Gastrocnemius medialis (tissue), 4 donors: Measurements from ENCODE around the gene LIN54. TPM values are rescaled to one million over a fixed set of nuclear protein-coding genes. Genes with fewer than 3 reads are reported as not detected.
"Not testable (repeated sequence)": the region's sequence is repeated elsewhere in the genome, so short reads cannot be mapped to it uniquely, and the experiment has no call there.

Experiments used
- ATAC-seq, 2 donors: fragments of 150-250 bp; one replicate each; pipeline ENCODE4 v1.9.1; 2016
- DNase-seq, 2 donors: peaks; one replicate each; pipeline ENCODE4 v3.0.0-alpha.2; 2019
- H3K27ac ChIP-seq, 4 donors: fragments of 200-600 bp; sonication (generic); 1 replicate in 1 of 4; 2 replicates in 3 of 4; pipeline ENCODE4 v1.5.1; 2016 to 2018; ENCODE audit warnings: mild to moderate bottlenecking in 2 of 4, moderate library complexity in 1 of 4
- H3K27me3 ChIP-seq, 3 donors: fragments of 200-600 bp; sonication (generic) in 2 of 3; 1 replicate in 1 of 3; 2 replicates in 2 of 3; pipeline versions ENCODE4 v1.5.1 to v1.6.0; 2016 to 2019; ENCODE audit warnings: mild to moderate bottlenecking in 1 of 3, moderate library complexity in 1 of 3
- H3K36me3 ChIP-seq, 2 donors: fragments of 200-600 bp; sonication (generic) in 1 of 2; one replicate each; pipeline ENCODE4 v1.5.1; 2017 to 2018
- H3K4me1 ChIP-seq, 2 donors: fragments of 200-600 bp; sonication (generic) in 1 of 2; one replicate each; pipeline ENCODE4 v1.5.1; 2016 to 2017; ENCODE audit warnings: mild to moderate bottlenecking in 2 of 2
- H3K4me3 ChIP-seq, 4 donors: fragments of 200-600 bp; sonication (generic) in 3 of 4; 1 replicate in 1 of 4; 2 replicates in 3 of 4; pipeline ENCODE4 v1.5.1; 2016 to 2019; ENCODE audit warnings: mild to moderate bottlenecking in 2 of 4
- H3K9me3 ChIP-seq, 3 donors: fragments of 200-600 bp; sonication (generic) in 2 of 3; 1 replicate in 1 of 3; 2 replicates in 2 of 3; pipeline ENCODE4 v1.5.1; 2016 to 2019
- POLR2A ChIP-seq, 2 donors: fragments of 450-650 bp; IDR thresholded peaks; one replicate each; pipeline ENCODE4 v1.6.1; 2017; ENCODE audit warnings: antibody characterized with exemption in 2 of 2, mild to moderate bottlenecking in 2 of 2, moderate library complexity in 2 of 2
- in situ Hi-C, 4 donors: fragments of 200-750 bp; cut with MboI; loops; one replicate each; pipeline versions ENCODE4 v1.15.0 to v1.8.0; 2017; ENCODE audit warnings: low sequenced_read_pairs in 4 of 4
- intact Hi-C: fragments of 100-400 bp; cut with DNase I; formaldehyde crosslinking; loops from one replicate; pipeline ENCODE4 v1.15.1; 2023; ENCODE audit warnings: low total_unique reads
- total RNA-seq, 4 donors: library from RNA; depleted of rRNA; stranded (reverse); fragments of >200 nt; gene quantifications; one replicate each; pipeline versions ENCODE4 v1.1.0 to v1.2.3, GENCODE V29; 2016
- TF ChIP-seq, protein P1 (sequence below), 5 experiments: fragments of 450-650 bp in 3 of 5; fragments of 200-600 bp in 2 of 5; sonication (generic) in 2 of 5; IDR thresholded peaks in 4 of 5; conservative IDR thresholded peaks in 1 of 5; 1 replicate in 4 of 5; 2 replicates in 1 of 5; pipeline ENCODE4 v1.5.1; 2016 to 2019; ENCODE audit warnings: antibody characterized with exemption in 5 of 5, mild to moderate bottlenecking in 3 of 5, moderate library complexity in 3 of 5

Gene LIN54
- total RNA-seq, 4 donors from 2014 or later = 12.0 to 25.0 (median 14.5) TPM

DNA sequence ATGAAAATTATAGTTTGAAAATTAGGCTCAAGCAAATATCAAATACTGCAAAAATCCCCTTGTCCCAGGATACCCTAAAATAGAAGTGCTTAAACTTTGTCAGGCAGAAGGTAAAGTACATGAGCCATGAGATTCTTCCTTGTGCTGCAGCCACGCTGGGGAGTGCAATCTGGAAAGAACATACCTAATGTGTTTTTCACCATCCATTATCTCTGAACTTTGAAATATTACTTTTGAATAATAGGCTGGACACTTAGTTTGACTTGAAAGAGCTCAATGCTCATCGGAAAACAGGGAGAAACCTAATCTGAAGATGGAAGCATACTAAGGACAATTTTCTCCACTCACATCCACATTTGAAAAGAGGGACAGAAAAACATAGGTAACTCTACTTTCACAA, 91.2 kb downstream of the LIN54 start:
- Histone ChIP-seq H3K36me3 (peaks cover 0 to 7% of the 10 kb centered on the region in 2 donors), H3K27me3 (no peaks in the 10 kb centered on the region), H3K9me3 (no peaks in the 10 kb centered on the region), H3K27ac (no peak overlapping the region), H3K4me1 (no peaks in the 10 kb centered on the region), H3K4me3 (no peak overlapping the region)
- ATAC-seq (no peak), DNase-seq (no peak)
- intact Hi-C loops (no loop called here), in situ Hi-C loops (loop anchor here in 2 of 4 donors (25.0 kb wide), 1 partner anchor 343 kb away; no protein-coding TSS in a partner anchor)
- TF ChIP-seq, protein P1, sequence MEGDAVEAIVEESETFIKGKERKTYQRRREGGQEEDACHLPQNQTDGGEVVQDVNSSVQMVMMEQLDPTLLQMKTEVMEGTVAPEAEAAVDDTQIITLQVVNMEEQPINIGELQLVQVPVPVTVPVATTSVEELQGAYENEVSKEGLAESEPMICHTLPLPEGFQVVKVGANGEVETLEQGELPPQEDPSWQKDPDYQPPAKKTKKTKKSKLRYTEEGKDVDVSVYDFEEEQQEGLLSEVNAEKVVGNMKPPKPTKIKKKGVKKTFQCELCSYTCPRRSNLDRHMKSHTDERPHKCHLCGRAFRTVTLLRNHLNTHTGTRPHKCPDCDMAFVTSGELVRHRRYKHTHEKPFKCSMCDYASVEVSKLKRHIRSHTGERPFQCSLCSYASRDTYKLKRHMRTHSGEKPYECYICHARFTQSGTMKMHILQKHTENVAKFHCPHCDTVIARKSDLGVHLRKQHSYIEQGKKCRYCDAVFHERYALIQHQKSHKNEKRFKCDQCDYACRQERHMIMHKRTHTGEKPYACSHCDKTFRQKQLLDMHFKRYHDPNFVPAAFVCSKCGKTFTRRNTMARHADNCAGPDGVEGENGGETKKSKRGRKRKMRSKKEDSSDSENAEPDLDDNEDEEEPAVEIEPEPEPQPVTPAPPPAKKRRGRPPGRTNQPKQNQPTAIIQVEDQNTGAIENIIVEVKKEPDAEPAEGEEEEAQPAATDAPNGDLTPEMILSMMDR (IDR thresholded peaks at IDR 0.05 in 4 of 5, conservative IDR thresholded peaks at IDR 0.05 in 1 of 5) = no peak
- TF ChIP-seq POLR2A (IDR thresholded peaks at IDR 0.05) = no peak

DNA sequence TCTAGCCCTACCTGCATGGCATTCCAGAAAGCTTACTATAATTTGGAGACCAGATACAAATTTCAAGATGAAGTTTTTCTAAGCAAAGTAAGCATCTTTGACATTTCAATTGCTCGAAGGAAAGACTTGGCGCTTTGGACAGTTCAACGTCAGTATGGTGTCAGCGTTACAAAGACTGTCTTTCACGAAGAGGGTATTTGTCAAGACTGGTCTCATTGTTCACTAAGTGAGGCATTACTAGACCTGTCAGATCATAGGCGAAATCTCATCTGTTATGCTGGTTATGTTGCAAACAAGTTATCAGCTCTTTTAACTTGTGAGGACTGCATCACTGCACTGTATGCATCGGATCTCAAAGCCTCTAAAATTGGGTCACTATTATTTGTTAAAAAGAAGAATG, 92.5 kb downstream of the LIN54 start:
- peaks cover 0 to 7% of the 10 kb centered on the region in 2 donors for H3K36me3 ChIP-seq
- H3K27ac ChIP-seq = no peak overlapping the region
- in situ Hi-C loops = loop anchor here in 2 of 4 donors (25.0 kb wide), 1 partner anchor 344 kb away; no protein-coding TSS in a partner anchor
- no peak for DNase-seq
- H3K4me3 ChIP-seq = no peak overlapping the region
- ATAC-seq = no peak
- no peaks in the 10 kb centered on the region for H3K4me1 ChIP-seq
- H3K9me3 ChIP-seq = no peaks in the 10 kb centered on the region
- no peaks in the 10 kb centered on the region for H3K27me3 ChIP-seq
- intact Hi-C loops = no loop called here
- TF ChIP-seq, protein P1 (IDR thresholded peaks at IDR 0.05 in 4 of 5, conservative IDR thresholded peaks at IDR 0.05 in 1 of 5) = no peak
- no peak for TF ChIP-seq POLR2A (IDR thresholded peaks at IDR 0.05)

DNA sequence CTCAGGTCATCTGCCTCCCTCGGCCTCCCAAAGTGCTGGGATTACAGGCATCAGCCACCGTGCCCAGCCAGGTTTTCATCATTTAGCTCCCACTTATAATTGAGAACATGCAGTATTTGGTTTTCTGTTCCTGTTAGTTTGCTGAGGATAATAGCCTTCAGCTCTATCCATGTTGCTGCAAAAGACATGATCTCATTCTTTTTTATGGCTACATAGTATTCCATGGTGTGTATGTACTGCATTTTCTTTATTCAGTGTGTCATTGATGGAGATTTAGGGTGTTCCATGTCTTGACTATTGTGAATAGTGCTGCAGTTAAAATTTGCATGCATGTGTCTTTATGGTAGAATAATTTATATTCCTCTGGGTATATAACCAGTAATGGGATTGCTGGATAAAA, 96.7 kb downstream of the LIN54 start:
- DNase-seq, H3K4me3 ChIP-seq, ATAC-seq, H3K4me1 ChIP-seq, intact Hi-C loops, H3K36me3 ChIP-seq, H3K27ac ChIP-seq, H3K27me3 ChIP-seq, H3K9me3 ChIP-seq: not testable (repeated sequence)
- in situ Hi-C loops = loop anchor here in 2 of 4 donors (25.0 kb wide), 1 partner anchor 348 kb away; no protein-coding TSS in a partner anchor

DNA sequence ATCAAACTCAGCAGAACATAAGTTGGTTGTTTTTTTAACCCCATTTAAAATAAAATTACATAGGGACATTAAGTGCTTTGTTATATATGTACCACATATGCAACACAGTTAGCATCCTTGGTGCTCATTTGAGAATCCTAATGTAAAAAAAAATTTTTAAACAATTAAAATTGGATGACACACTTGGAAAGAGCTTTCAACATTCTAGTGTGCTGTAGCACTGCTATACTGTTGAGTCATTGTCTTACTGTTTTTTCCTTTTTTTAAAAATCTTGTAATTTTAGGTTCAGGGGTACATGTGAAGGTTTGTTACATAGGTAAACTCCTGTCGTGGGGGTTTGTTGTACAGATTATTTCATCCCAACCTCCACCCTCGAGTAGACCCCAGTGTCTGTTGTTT, 97.3 kb downstream of the LIN54 start:
- no peak for TF ChIP-seq POLR2A (IDR thresholded peaks at IDR 0.05)
- in situ Hi-C loops = loop anchor here in 2 of 4 donors (25.0 kb wide), 1 partner anchor 349 kb away; no protein-coding TSS in a partner anchor
- no peak for DNase-seq
- Histone ChIP-seq H3K4me1 (no peaks in the 10 kb centered on the region), H3K4me3 (no peak overlapping the region), H3K36me3 (peaks cover 0 to 7% of the 10 kb centered on the region in 2 donors), H3K9me3 (no peaks in the 10 kb centered on the region), H3K27ac (no peak overlapping the region), H3K27me3 (no peaks in the 10 kb centered on the region)
- intact Hi-C loops = no loop called here
- no peak for ATAC-seq

DNA sequence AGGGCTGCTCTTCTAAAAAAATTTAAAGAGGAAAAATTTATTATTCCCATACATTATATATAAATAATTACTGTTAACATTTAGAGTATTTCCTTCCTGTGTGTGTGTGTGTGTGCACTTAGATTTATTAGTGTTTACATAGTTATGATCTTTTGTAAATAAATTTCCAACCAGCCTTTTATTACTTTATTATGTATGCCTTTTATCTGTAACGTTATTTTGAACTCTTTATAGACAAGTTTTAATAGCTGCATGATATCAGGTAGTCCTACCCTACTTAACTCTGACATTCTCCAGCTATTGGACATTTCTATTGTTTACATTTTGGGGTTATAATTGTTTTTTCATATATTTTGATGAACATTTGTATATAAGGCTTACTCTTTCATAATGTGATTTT, 101.3 kb downstream of the LIN54 start:
- no peak overlapping the region for H3K27ac ChIP-seq
- H3K9me3 ChIP-seq = no peaks in the 10 kb centered on the region
- ATAC-seq = no peak
- no peaks in the 10 kb centered on the region for H3K27me3 ChIP-seq
- no peak for TF ChIP-seq POLR2A (IDR thresholded peaks at IDR 0.05)
- TF ChIP-seq, protein P1 (IDR thresholded peaks at IDR 0.05 in 4 of 5, conservative IDR thresholded peaks at IDR 0.05 in 1 of 5) = no peak
- H3K36me3 ChIP-seq = peaks cover 0 to 25% of the 10 kb centered on the region in 2 donors
- H3K4me3 ChIP-seq = no peak overlapping the region
- intact Hi-C loops = no loop called here
- no peak for DNase-seq
- in situ Hi-C loops = loop anchor here in 3 of 4 donors (10.0 to 25.0 kb wide), 2 partner anchors 95 to 353 kb away; no protein-coding TSS in a partner anchor
- no peaks in the 10 kb centered on the region for H3K4me1 ChIP-seq

DNA sequence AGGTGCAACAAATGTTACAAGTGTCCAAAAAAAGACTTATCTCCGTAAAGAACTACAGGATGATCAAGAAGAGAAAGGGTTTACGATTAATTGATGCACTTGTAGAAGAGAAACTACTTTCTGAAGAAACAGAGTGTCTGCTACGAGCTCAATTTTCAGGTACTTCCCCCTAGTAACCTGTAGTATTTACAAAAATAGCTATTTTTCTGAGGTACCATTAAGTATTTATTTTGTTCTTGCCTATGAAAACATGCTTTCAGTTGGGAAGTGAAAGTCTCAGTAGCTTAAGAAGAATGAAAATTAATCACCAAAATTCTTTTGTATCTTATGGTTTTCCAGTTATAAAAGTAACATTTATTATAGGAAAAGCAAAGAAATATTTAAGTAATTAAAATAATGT, 104.2 kb downstream of the LIN54 start:
- in situ Hi-C loops (loop anchor here in 3 of 4 donors (10.0 to 25.0 kb wide), 2 partner anchors 98 to 356 kb away; no protein-coding TSS in a partner anchor), intact Hi-C loops (no loop called here)
- peaks cover 0 to 25% of the 10 kb centered on the region in 2 donors for H3K36me3 ChIP-seq

More for the DNA sequence above, 104.2 kb downstream of the LIN54 start:
- TF ChIP-seq, protein P1 (IDR thresholded peaks at IDR 0.05 in 4 of 5, conservative IDR thresholded peaks at IDR 0.05 in 1 of 5) = no peak
- TF ChIP-seq POLR2A (IDR thresholded peaks at IDR 0.05) = no peak
- ATAC-seq = no peak
- DNase-seq = no peak
- Histone ChIP-seq H3K9me3 (no peaks in the 10 kb centered on the region), H3K27ac (no peak overlapping the region), H3K4me3 (no peak overlapping the region), H3K4me1 (peaks cover 9% of the 10 kb centered on the region in 2 donors), H3K27me3 (no peaks in the 10 kb centered on the region)
